Tibial nerve (tissue), 4 donors: ENCODE results near the gene SPTBN1. TPM values are rescaled to one million over a fixed set of nuclear protein-coding genes. Genes with fewer than 3 reads are reported as not detected.

Experiments
- DNase-seq, 2 donors: peaks; one replicate each; pipeline ENCODE4 v3.0.0-alpha.2; 2019; ENCODE audit warnings: low spot score in 2 of 2
- H3K27ac ChIP-seq, 4 donors: fragments of 200-600 bp; sonication (generic) in 3 of 4; one replicate each; pipeline ENCODE4 v1.5.1; 2017 to 2019; ENCODE audit warnings: mild to moderate bottlenecking in 1 of 4
- H3K27me3 ChIP-seq, 2 donors: fragments of 200-600 bp; sonication (generic) in 1 of 2; one replicate each; pipeline versions ENCODE4 v1.5.1 to v1.6.0; 2017 to 2019
- H3K36me3 ChIP-seq, 3 donors: fragments of 200-600 bp; sonication (generic); one replicate each; pipeline ENCODE4 v1.5.1; 2018 to 2019
- H3K4me1 ChIP-seq, 4 donors: fragments of 200-600 bp; sonication (generic) in 3 of 4; one replicate each; pipeline ENCODE4 v1.5.1; 2017 to 2019
- H3K4me3 ChIP-seq, 4 donors: fragments of 200-600 bp; sonication (generic) in 3 of 4; one replicate each; pipeline ENCODE4 v1.5.1; 2017 to 2019; ENCODE audit warnings: mild to moderate bottlenecking in 1 of 4, moderate library complexity in 1 of 4
- H3K9me3 ChIP-seq, 4 donors: fragments of 200-600 bp; sonication (generic) in 3 of 4; one replicate each; pipeline ENCODE4 v1.5.1; 2017 to 2019
- EP300 ChIP-seq, 2 donors: sonication (generic); formaldehyde crosslinking; IDR thresholded peaks; one replicate each; pipeline ENCODE4 v1.6.1; 2017; ENCODE audit warnings: antibody characterized with exemption in 2 of 2, mild to moderate bottlenecking in 1 of 2
- POLR2A ChIP-seq, 2 donors: fragments of 450-650 bp; IDR thresholded peaks; one replicate each; pipeline ENCODE4 v1.6.1; 2017; ENCODE audit warnings: antibody characterized with exemption in 2 of 2, mild to moderate bottlenecking in 2 of 2, moderate library complexity in 2 of 2
- WGBS, 2 donors: methylation state at CpG; one replicate each; pipeline ENCODE4 v1.1.5; 2018; 5-methylcytosine and 5-hydroxymethylcytosine counted together
- total RNA-seq, 4 donors: library from RNA; depleted of rRNA; stranded (reverse); fragments of >200 nt; gene quantifications; one replicate each; pipeline ENCODE4 v1.1.0, GENCODE V29; 2016
- TF ChIP-seq, protein P1 (sequence below), 5 experiments: fragments of 200-600 bp in 3 of 5; fragments of 450-650 bp in 2 of 5; sonication (generic) in 3 of 5; IDR thresholded peaks; one replicate each; pipeline ENCODE4 v1.5.1; 2016 to 2019; ENCODE audit warnings: antibody characterized with exemption in 5 of 5, mild to moderate bottlenecking in 3 of 5, moderate library complexity in 2 of 5

SPTBN1 gene
- total RNA-seq, 4 donors from 2014 or later: 670 to 967 (median 890) TPM

DNA sequence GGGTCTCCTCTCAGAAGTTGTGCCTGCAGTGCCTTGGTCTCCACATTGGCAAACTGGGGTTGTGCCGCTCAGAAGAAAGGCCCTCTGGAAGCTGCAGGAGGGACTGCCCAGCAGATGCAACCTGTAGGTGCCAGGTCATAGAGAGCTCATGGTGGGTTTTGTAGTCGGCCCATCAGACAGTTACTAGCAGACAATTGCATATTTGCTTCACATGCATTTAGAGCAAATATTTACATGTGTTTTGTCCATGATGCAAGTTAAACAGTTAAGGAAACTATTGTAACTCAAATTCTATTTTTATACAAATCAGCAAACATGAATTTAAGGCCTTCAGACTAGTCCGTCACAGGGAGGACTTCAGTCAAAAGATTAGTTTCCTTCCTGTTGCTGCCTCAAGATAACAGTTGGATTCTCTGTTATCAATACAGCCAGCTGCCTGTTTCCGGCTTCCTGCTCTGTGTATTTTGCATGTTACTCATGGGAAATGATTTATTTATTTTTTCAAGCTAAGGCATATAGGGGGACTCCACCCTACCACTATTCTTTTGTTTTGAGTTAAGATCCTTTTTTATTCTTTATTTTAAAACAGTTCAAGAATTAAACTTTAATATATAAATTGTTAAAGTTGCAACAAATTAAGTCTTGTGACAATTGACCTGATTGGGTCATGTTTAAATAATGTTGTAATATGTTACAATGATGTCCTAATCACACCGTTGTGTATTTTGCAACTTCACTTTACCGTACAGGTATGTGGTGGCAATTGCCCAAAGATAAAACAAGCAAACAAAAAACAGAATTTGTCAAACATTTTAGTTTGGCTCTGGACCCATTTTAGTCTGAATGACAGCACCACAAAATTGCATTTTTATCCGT, 133.5 kb downstream of the SPTBN1 start:
- H3K9me3 ChIP-seq: no peaks in the 10 kb centered on the region
- H3K36me3 ChIP-seq: peaks cover 0 to 7% (median 0%) of the 10 kb centered on the region in 3 donors
- H3K4me3 ChIP-seq: no peak overlapping the region
- H3K4me1 ChIP-seq: peaks cover 0 to 85% (median 42%) of the 10 kb centered on the region in 4 donors
- no peak for DNase-seq
- 32 to 36% methylated on average over 7 of the region's 7 CpGs for WGBS, 2 donors
- no peaks in the 10 kb centered on the region for H3K27me3 ChIP-seq
- TF ChIP-seq, protein P1, sequence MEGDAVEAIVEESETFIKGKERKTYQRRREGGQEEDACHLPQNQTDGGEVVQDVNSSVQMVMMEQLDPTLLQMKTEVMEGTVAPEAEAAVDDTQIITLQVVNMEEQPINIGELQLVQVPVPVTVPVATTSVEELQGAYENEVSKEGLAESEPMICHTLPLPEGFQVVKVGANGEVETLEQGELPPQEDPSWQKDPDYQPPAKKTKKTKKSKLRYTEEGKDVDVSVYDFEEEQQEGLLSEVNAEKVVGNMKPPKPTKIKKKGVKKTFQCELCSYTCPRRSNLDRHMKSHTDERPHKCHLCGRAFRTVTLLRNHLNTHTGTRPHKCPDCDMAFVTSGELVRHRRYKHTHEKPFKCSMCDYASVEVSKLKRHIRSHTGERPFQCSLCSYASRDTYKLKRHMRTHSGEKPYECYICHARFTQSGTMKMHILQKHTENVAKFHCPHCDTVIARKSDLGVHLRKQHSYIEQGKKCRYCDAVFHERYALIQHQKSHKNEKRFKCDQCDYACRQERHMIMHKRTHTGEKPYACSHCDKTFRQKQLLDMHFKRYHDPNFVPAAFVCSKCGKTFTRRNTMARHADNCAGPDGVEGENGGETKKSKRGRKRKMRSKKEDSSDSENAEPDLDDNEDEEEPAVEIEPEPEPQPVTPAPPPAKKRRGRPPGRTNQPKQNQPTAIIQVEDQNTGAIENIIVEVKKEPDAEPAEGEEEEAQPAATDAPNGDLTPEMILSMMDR (IDR thresholded peaks at IDR 0.05): no peak
- TF ChIP-seq POLR2A (IDR thresholded peaks at IDR 0.05): no peak
- TF ChIP-seq EP300 (IDR thresholded peaks at IDR 0.05): peak in 1 of 2 donors; percentile 79
- peak overlapping the region in 3 of 4 donors; percentile 37 to 55 (median 46) for H3K27ac ChIP-seq

DNA sequence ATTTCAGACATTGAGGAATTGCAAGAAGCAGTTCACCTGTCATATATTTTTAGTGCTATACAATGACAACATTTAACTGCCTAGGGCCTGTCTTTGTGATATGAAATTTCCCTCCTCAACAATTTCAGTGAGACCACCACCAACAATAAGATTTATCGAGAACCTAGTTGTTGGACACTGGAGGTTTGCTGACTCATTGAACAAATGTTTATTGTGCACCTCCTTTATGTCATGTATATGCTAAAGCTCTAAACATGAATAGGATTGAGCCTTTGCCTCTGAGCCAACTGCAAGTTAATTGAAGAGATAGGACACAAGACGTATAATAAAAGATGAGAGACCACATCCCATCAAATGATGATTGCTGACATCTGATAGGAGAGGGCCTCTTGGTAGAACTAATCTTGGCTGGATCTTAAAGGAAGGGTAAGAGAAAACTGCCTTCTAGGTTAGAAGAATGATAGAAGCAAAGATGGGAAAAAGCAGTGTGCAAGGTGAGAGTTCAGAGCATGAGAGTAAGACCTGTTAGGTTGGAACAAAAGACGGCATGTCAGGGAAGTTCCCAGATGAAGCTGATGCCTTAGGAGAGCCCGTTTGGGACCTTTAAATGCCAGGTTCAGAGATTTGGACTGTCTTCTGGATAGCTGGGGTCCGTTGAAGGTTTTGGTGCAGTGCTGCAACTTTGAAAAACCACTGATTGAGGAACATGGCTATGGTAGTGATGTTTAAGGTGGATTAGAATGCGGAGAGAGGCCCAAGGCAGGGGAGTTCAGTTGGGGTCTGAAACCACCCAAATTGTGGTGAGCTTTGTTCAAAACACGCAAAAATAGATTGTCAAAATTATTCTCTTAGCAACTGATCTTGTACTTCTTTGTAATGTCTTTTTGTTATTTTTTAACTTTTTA, 134.3 kb downstream of the SPTBN1 start:
- H3K4me3 ChIP-seq: no peak overlapping the region
- no peak for DNase-seq
- 68 to 72% methylated on average over 7 of the region's 7 CpGs for WGBS, 2 donors

DNA sequence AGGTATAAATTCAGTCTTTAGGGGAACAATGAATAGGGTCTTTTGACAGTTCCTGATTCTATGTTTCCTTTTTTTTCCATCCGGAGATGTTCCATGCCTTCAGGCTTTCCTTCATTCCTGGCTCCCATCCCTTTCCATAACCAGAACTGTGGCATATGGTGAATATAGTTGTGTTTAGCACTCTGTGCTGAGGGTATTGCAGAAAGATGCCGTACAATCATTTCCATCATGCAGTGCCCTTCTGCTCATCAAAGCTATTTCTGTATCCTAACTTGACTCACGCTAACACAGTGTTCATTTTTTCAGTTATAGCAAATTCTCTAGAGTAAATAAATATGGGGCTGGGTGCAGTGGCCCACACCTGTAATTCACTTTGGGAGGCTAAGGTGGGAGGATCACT, 135.4 kb downstream of the SPTBN1 start:
- DNase-seq: no peak
- H3K27ac ChIP-seq: no peak overlapping the region
- no peak overlapping the region for H3K4me3 ChIP-seq
- H3K9me3 ChIP-seq: no peaks in the 10 kb centered on the region
- peaks cover 0 to 83% (median 43%) of the 10 kb centered on the region in 4 donors for H3K4me1 ChIP-seq
- H3K27me3 ChIP-seq: no peaks in the 10 kb centered on the region
- WGBS, 2 donors: 74 to 77% methylated on average over 3 of the region's 3 CpGs
- TF ChIP-seq, protein P1 (IDR thresholded peaks at IDR 0.05): no peak
- TF ChIP-seq POLR2A (IDR thresholded peaks at IDR 0.05) (no peak), EP300 (IDR thresholded peaks at IDR 0.05) (no peak)
- H3K36me3 ChIP-seq: peaks cover 0 to 7% (median 0%) of the 10 kb centered on the region in 3 donors

More for the DNA sequence above, 134.3 kb downstream of the SPTBN1 start:
- peak overlapping the region in 1 of 4 donors; percentile 14 for H3K27ac ChIP-seq
- peaks cover 0 to 83% (median 40%) of the 10 kb centered on the region in 4 donors for H3K4me1 ChIP-seq
- peaks cover 0 to 7% (median 0%) of the 10 kb centered on the region in 3 donors for H3K36me3 ChIP-seq
- H3K9me3 ChIP-seq: no peaks in the 10 kb centered on the region
- no peaks in the 10 kb centered on the region for H3K27me3 ChIP-seq
- TF ChIP-seq POLR2A (IDR thresholded peaks at IDR 0.05) (no peak), EP300 (IDR thresholded peaks at IDR 0.05) (no peak)
- TF ChIP-seq, protein P1 (IDR thresholded peaks at IDR 0.05): no peak

DNA sequence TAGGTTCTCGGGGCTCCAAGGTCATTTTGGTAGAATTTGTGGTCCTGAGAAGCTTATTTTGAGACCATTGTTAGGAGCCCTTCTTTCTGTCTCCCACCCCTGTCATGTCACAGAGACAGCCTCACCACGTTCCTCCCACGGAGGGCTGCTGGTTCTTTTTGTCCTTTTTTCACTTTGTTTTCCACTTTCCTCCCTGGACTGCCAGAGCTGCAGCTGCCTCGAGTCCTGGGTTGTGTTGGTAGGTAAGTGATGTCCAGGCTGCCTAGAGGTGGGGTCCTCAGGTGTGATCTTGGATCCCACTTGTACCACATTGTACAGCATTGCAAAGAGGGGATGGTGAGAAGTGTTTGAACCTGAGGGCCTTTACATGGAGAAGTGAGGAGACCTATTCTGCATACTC, 137.1 kb downstream of the SPTBN1 start:
- H3K36me3 ChIP-seq: peaks cover 0 to 7% (median 0%) of the 10 kb centered on the region in 3 donors
- 86 to 91% methylated on average over 4 of the region's 4 CpGs for WGBS, 2 donors
- no peak overlapping the region for H3K4me3 ChIP-seq
- peak overlapping the region in 1 of 4 donors; percentile 30 for H3K27ac ChIP-seq
- no peak for DNase-seq
- no peaks in the 10 kb centered on the region for H3K27me3 ChIP-seq
- peaks cover 0 to 83% (median 44%) of the 10 kb centered on the region in 4 donors for H3K4me1 ChIP-seq
- H3K9me3 ChIP-seq: no peaks in the 10 kb centered on the region
- TF ChIP-seq, protein P1 (IDR thresholded peaks at IDR 0.05): no peak
- no peak for TF ChIP-seq EP300 (IDR thresholded peaks at IDR 0.05)
- TF ChIP-seq POLR2A (IDR thresholded peaks at IDR 0.05): no peak
